COR-L47 (cell line): ENCODE results near the gene PSORS1C2.
A peak's percentile ranks its signal among the peaks of the same experiment; 100 is the strongest.

ENCODE experiments used
- DNase-seq: peaks from one replicate; lab custom pipeline; 2025; lab: John Stamatoyannopoulos, UW

The PSORS1C2 gene

DNA sequence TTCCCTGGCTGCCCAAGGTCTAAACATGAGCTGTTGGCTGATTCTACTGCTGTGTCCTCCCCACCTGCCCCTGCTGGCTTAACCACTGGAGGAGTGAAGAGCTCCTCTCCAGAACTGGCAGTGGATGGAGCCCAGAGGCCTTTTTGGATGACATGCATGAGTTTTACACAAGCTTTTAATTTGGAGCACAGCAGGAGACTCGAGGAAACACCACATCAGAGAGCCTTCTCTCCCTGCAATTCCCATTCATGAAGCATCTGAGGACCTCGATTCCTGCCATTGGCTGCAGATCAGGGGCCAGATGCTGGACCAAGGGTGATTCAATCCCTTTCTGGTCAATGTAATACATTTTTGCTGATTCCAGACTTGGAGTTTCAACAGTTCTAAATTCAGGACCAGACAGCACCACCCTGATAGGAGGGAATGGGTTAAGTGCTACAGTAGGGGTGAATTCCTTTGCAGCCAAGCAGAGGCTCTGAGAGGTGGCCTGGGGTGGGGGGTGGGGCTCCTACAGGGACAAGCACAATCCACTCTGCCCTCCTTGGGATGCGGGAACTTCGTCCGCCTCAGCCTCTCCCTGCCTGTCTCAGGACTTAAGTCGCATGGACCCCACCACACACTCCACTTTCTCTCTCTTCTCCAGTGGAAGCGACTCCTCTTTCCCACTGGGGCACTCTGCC is 24.9 kb downstream of the PSORS1C2 start:
- DNase-seq, result no peak

DNA sequence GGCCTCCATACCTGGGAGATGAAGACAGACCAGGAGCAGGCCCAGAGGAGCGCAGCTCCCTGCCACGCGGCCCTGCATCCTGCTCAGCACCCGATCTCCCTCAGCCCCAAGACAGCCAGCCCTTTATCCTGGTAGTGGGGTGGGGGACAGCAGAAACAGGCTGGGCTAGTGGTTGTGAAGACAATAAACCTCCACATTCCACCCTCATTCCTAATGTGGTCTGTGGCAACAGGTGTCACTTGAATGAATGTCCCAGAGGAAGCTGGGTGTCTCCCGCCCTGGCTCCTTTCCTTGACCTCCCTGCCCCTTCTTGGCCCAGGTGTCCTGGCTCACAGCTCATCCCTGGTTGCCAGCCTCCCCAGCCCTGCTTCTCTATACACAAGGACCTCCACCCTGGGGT is 26.4 kb downstream of the PSORS1C2 start, which contains the start of gene C6orf15:
C6orf15 (minus strand) TSS at position 98 of the 400 bp plus-strand sequence; CDS start at position 78, 20 bp downstream.
- DNase-seq, result no peak

DNA sequence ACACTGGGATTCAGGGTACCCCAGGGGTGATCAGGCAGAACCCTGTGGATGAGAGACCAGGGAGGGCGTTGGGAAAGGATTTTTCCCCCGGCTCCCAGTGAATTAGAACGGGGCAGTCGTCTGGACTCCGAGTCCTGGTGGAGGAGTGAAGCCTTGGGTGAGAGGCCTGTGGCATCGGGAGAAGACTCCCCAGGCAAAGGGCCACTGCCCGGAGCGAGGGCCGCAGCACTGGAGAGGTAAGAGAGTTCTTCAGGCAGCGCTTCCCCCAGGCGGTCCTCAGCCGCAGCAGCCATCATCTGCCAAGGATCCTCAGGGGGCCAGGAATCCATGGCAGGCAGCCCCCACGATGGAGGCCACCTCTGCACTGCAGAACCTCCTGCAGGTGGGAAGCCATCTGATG is 27.2 kb downstream of the PSORS1C2 start:
- no peak for DNase-seq

DNA sequence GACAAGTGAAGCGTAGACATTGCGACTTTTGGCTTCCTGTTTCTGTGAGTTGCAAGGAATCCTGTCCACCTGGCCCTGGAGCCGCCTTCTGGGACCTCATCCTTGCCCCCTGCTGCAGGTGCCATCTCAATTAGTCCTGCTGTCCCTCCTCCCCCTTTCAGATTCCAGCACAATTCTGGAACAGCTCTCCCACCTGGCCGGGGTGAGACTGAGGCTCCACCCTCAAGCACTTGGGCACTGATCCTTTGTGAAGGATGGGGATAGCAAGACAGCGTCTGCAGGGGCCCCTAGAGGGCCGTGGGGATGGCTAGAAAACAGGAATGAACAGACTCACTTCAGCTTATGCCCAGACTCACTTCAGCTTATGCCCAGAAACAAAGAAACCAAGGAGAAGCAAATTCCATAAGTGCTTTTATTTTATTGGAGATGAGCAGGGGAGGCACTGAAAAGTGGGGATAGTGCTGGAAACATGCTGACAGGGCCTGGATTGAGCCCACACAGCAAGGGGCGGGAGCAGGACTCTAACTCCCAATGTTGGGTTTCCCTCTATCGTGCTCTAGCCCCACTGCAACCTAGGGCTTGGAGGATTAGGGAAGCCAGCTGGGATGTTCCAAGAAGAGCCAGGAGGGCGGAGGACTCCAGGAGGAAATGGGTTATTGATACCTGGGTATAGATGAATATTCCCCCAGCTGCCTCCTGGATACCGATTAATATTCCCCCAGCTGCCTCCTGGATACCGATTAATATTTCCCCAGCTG is 27.9 kb downstream of the PSORS1C2 start:
- DNase-seq, result no peak

DNA sequence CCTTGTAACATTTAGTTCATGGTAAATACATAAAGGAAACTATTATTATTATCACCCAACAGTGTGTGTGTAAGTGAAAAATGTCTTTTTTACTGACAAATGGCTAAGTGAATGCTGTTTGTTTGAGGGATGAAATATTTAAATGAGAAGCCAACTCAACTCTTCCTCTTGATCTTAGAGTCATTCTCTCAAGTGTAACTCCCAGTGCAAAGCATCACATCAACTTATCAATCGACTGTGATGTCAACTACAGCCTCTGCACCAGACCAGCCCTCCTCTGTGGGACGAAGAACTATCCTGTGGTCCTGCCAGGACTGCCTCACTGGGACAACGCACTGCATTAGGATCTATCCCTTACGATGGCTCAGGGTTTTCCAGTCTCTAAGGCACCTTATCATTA is 31.8 kb downstream of the PSORS1C2 start:
- DNase-seq, result no peak

DNA sequence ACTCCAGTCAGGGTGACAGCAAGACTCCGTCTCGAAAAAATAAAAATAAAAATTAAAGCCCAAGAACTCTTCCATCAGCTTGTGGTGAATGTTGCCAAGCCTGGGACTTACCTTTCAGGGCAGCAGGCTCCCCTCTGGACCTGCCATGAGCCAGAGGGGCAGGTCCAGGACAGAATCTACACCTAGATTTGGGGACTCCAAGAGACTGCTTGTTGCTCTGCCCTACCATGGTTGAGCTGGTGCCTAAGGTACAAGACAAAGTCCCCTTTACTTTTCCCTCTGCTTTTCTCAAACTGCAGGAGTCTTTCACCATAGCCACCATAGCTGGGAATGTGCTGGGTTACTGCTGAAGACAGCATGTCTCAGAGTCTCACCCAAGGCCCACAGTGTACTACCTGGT is 35.7 kb downstream of the PSORS1C2 start:
- no peak for DNase-seq

DNA sequence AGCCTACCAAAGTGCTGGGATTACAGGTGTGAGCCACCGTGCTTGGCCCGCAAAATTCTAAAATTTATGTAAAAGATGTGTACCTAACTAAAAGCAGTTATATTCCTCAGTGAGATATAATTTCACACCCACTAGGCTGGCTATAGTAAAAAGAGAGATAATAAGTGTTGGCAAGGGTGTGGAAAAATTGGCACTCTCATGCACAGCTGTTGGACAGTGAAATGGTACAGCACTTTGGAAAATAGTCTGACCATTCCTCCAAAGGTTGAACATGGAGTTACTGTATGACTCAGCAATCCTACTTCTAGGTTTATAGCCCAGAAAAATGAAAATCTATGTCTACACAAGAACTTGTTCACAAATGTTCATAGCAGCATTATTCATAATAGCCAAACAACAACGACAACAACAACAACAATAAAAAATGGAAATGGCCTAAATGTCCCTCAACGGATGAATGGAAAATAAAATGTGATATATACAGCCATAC is 40.4 kb downstream of the PSORS1C2 start:
- no peak for DNase-seq

DNA sequence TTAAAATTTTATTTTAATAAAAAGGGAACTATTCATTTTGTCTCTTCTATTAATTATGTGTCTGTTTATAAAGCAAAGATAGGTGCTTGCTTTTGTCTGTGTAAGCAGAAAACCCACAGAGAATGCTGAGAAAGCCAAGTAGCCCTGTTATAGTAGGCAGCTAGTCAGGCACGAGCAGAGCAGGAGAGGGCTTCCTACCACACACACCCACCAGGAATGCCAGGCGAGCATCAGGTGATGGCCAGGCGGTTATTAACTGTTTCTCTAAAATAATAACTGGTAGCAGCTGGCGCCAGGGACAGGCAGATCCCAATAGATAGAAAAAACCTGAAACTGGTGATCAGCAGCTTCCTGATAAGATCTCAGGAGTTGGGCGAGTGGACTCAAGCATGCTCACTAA is 42.2 kb downstream of the PSORS1C2 start:
- DNase-seq, result peak; percentile 16

DNA sequence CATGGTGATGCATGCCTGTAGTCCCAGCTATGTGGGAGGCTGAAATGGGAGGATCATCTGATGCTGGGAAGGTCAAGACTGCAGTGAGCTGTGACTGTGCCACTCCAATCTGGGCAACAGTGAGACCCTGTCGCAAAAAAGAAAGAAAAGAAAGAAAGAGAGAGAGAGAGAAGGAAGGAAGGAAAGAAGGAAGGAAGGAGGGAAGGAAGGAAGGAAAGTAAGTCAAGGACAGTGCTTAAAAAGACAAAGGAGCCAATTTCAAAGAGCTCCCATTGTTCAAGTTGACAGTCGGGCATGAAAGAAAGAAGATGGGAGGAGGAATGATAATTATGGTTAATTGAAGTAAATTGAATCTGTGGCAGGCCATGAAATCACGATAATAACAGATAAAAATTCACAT is 42.7 kb downstream of the PSORS1C2 start:
- DNase-seq, result peak; percentile 6

DNA sequence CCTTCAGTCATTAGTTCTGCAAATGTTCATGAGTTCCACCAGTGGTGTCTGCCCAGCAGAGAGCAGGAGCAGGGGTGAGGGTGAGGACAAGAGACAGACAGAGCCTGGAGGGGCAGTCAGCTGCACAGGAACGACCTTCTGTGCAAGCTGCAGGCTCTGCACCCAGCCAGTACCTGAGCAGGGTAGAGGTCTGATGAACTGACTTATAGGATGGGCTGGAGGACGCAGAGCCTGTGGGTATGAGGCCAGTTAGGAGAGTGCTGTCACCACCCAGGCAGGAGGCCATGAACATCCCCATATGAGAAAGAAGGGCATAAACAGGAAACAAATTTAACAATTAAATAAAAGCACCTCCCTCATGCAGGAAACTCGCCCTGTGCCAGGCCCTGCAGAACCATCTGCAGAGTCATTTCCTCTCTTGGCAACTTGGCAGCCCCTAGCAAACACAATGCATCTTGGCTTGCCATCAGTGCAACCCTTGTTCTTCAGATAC is 44.4 kb downstream of the PSORS1C2 start:
- DNase-seq, result peak; percentile 64

DNA sequence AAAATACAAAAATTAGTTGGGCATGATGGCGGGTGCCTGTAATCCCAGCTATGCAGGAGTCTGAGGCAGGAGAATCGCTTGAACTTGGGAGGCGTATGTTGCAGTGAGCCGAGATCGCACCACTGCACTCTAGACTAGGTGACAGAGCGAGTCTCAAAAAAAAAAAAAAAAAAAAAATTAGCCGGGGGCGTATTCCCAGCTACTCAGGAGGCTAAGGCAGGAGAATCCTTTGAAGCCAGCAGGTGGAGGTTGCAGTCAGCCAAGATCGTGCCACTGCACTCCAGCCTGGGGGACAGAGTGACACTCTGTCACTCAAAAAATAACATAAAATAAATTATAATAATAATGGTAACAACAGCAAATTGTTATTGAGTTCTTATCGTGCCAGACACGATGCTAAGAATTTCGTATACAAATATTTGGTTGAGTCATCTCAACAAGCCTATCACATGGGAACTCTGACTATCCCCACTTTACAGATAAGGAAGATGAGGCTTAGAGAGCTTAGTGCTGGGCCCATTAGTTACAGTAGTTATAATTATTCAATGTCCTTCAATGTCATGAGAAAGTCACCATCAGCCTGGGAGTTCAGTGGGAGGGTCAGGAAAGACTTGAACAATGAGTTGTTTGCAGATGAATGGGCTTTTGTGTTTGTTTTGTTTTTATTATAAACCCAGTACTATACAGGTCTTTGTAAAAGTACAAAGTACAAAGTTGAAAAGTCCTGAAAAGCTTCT is 45.9 kb downstream of the PSORS1C2 start:
- no peak for DNase-seq

DNA sequence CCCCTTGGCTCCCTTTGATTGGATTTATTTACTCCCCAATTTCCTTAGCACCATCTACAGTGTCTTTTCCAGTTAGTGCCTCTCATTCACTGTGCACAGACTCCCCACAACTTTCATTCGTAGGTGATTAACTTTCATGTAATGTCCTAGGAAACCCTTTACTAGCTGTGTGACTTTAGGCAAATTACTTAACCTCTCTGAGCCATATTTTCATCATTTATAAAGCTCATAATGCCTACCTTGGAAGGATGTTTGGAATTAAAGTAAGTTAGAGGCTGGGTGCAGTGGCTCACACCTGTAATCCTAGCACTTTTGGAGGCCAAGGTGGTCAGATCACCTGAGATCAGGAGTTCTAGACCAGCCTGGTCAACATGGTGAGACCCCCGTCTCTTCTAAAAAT is 46.6 kb downstream of the PSORS1C2 start:
- DNase-seq, result no peak

DNA sequence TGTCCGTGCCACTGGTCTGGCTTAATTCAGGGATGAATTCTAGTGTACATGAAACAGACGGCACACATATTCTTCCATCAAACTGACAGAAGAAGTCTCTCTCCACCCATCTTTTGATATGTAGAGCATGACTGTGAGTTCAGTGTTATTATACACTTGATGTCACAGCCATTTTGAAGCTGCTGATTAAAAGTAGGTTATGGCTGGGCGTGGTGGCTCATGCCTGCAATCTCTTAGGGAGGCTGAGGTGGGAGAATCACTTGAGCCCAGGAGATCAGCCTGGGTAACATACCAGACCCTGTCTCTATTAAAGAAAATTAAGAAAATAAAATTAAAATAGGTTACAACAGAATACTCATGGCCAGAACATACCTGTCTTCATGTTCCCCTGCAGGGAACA is 47.2 kb downstream of the PSORS1C2 start:
- DNase-seq, result no peak

DNA sequence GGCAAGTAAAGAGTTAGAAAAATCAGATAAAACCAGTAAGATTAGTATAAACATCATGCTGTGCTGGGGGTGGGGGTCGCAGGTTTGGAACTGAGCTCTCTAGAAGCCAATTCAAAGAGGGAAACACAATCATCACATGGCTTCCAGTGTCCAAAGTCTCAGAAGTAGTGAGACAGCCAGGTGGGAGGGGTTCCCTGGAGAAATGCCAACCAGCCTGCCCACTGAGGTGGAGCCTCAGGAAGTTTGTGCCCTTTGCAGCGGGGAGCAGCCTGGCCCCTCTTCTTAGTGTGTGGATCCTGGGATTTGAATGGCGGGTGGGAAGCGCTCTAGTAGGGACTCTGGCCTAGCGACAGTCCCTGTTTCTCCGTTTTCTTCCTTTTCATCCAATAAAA is 47.9 kb downstream of the PSORS1C2 start:
- DNase-seq, result no peak

DNA sequence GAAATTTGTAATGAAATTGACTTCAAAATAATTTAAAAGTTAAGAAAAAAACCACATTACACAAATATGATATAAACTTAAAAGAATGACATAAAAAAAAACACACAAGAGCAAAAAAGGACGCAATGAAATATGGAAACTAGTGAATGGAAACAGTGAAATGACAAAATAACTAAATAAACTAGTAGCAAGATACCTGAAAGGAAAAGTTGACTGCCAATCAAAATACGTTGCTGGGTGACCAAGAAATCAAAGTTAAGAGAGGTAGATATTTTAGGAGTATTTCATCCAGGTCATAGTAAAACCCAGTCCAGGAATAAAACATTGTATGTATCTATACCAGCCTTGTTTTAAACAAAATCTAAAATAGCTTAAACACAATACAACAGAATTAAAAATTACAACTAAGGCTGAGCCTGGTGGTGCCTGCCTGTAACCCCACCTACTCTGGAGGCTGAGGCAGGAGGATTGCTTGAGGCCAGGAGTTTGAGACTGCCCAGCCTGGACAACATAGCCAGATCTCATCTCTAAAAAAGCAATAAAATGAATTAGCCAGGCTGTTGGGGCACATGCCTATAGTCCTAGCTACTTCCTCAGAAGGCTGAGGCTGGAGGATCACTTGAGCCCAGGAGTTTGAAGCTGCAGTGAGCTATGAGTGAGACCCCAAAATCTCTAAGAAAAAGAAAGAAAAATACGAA is 48.4 kb downstream of the PSORS1C2 start:
- DNase-seq, result no peak
